Glutamatergic neuron (in vitro differentiated cells): ENCODE measurements around the gene DCBLD1. TPM values are rescaled to one million over a fixed set of nuclear protein-coding genes. Genes with fewer than 3 reads are reported as not detected.
A peak's percentile ranks its signal among the peaks of the same experiment; 100 is the strongest.

Experiments
- DNase-seq: peaks from one replicate; pipeline ENCODE4 v3.0.0; 2022
- H3K27ac Mint-ChIP-seq: one replicate; pipeline ENCODE4 v1.8.0; 2020; ENCODE audit warnings: mild to moderate bottlenecking, mixed read lengths, inconsistent platforms; ENCODE audit not compliant: unreplicated experiment
- H3K27me3 Mint-ChIP-seq: one replicate; pipeline ENCODE4 v1.8.0; 2020; ENCODE audit warnings: mild to moderate bottlenecking, moderate library complexity, mixed read lengths, inconsistent platforms; ENCODE audit not compliant: unreplicated experiment
- H3K36me3 Mint-ChIP-seq: one replicate; pipeline ENCODE4 v1.8.0; 2020; ENCODE audit warnings: mild to moderate bottlenecking, mixed read lengths, inconsistent platforms; ENCODE audit not compliant: unreplicated experiment
- H3K4me1 Mint-ChIP-seq: one replicate; pipeline ENCODE4 v1.8.0; 2020; ENCODE audit warnings: mild to moderate bottlenecking, low read depth, mixed read lengths, inconsistent platforms; ENCODE audit not compliant: unreplicated experiment
- H3K4me3 Mint-ChIP-seq: one replicate; pipeline ENCODE4 v1.8.0; 2020; ENCODE audit warnings: mild to moderate bottlenecking, mixed read lengths, inconsistent platforms; ENCODE audit not compliant: unreplicated experiment
- H3K9me3 Mint-ChIP-seq: one replicate; pipeline ENCODE4 v1.8.0; 2020; ENCODE audit warnings: mild to moderate bottlenecking, moderate library complexity, mixed read lengths, inconsistent platforms; ENCODE audit not compliant: unreplicated experiment
- total RNA-seq: library from RNA; stranded (reverse); fragmentation: NEBNext Ultra II Directional; extraction: Animal tissue kit (Norgen Biotek cat#: 25700); gene quantifications from one replicate; pipeline ENCODE4 v1.2.1, GENCODE V29; 2021; ENCODE audit not compliant: unreplicated experiment
- TF ChIP-seq, protein P1 (sequence below): fragments of 200-600 bp; sonication (generic); IDR thresholded peaks from one replicate; pipeline ENCODE4 v1.5.0; 2021; ENCODE audit not compliant: partially characterized antibody, unreplicated experiment

DCBLD1 gene
- total RNA-seq, 1 donor from 2014 or later = 25.1 TPM

- Mint-ChIP-seq H3K4me1 (peaks cover 1% of the 10 kb centered on the region), H3K27me3 (no peaks in the 10 kb centered on the region), H3K36me3 (no peaks in the 10 kb centered on the region), H3K4me3 (no peak overlapping the region), H3K27ac (no peak overlapping the region), H3K9me3 (no peaks in the 10 kb centered on the region)
- DNase-seq = no peak
- TF ChIP-seq, protein P1, sequence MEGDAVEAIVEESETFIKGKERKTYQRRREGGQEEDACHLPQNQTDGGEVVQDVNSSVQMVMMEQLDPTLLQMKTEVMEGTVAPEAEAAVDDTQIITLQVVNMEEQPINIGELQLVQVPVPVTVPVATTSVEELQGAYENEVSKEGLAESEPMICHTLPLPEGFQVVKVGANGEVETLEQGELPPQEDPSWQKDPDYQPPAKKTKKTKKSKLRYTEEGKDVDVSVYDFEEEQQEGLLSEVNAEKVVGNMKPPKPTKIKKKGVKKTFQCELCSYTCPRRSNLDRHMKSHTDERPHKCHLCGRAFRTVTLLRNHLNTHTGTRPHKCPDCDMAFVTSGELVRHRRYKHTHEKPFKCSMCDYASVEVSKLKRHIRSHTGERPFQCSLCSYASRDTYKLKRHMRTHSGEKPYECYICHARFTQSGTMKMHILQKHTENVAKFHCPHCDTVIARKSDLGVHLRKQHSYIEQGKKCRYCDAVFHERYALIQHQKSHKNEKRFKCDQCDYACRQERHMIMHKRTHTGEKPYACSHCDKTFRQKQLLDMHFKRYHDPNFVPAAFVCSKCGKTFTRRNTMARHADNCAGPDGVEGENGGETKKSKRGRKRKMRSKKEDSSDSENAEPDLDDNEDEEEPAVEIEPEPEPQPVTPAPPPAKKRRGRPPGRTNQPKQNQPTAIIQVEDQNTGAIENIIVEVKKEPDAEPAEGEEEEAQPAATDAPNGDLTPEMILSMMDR = no peak
These were observed 70.7 kb downstream of the DCBLD1 start for GRCh38 chr6:117553142-117553541.

DNA sequence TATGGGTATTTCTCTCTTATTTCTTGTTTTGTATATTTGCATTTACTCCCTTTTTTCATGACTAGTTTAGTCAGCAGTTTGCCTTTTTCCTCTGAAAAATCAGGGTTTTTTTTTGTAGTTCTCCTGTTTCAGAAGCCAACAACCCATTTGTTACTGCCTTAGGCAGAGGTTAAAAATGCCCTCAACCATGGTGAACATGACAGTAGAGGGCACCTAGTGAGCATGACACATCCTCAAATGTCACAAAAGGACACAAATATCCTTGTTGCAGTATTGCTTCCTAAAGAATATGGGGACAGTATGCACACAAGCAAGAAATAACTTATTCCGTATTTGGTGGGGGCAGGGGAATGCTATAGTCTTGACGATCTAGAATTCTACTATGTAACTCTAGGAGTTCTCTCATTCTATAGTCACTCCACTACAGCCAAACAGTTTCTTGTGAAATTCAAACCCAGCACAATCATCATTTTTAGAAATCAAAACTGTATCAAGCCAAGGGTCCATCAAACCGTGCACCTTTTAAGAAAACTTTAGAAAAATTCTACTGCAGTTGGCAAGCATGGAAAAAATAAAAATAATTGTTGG, 72.9 kb downstream of the DCBLD1 start:
- no peaks in the 10 kb centered on the region for H3K36me3 Mint-ChIP-seq
- no peaks in the 10 kb centered on the region for H3K9me3 Mint-ChIP-seq
- H3K27me3 Mint-ChIP-seq = no peaks in the 10 kb centered on the region
- TF ChIP-seq, protein P1 = no peak
- no peak overlapping the region for H3K27ac Mint-ChIP-seq
- peaks cover 2% of the 10 kb centered on the region for H3K4me1 Mint-ChIP-seq
- no peak overlapping the region for H3K4me3 Mint-ChIP-seq
- no peak for DNase-seq

- peak; percentile 29 for DNase-seq
- H3K27ac Mint-ChIP-seq = no peak overlapping the region
- TF ChIP-seq, protein P1 = peak; percentile 99
- no peaks in the 10 kb centered on the region for H3K9me3 Mint-ChIP-seq
- H3K27me3 Mint-ChIP-seq = no peaks in the 10 kb centered on the region
- H3K36me3 Mint-ChIP-seq = no peaks in the 10 kb centered on the region
- peaks cover 2% of the 10 kb centered on the region for H3K4me1 Mint-ChIP-seq
- no peak overlapping the region for H3K4me3 Mint-ChIP-seq
These were observed 73.5 kb downstream of the DCBLD1 start for GRCh38 chr6:117555882-117556498.

DNA sequence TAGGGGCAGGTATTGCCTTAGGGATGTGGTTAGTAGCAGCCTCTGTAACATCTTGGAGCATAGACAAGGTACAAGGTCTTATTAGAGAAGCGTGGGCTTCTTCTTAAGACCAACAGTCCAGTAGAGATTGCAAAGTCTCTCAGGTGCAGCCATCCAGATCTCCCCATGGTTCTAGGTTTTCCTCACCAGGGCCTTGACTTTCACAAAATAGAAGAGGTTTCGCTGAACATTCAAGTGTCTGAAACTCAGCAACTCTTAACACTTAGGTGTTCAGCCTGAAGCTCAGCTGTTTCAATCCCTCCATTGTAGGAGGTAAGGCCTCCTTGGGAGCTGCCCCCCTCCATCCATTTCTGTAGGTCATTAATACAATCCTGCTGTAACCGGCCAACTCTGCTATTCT, 75.5 kb downstream of the DCBLD1 start:
- DNase-seq = no peak
- TF ChIP-seq, protein P1 = no peak
- Mint-ChIP-seq H3K27me3 (no peaks in the 10 kb centered on the region), H3K36me3 (no peaks in the 10 kb centered on the region), H3K27ac (no peak overlapping the region), H3K4me3 (no peak overlapping the region), H3K4me1 (peaks cover 2% of the 10 kb centered on the region), H3K9me3 (no peaks in the 10 kb centered on the region)

- Mint-ChIP-seq H3K27me3 (no peaks in the 10 kb centered on the region), H3K27ac (peak overlapping the region; percentile 41), H3K36me3 (no peaks in the 10 kb centered on the region), H3K9me3 (no peaks in the 10 kb centered on the region), H3K4me1 (peaks cover 2% of the 10 kb centered on the region), H3K4me3 (no peak overlapping the region)
- DNase-seq = no peak
- TF ChIP-seq, protein P1 = no peak
These were observed 76.3 kb downstream of the DCBLD1 start for GRCh38 chr6:117558818-117559217.
